Measurements from ENCODE around the gene DUOX1. TPM values are rescaled to one million over a fixed set of nuclear protein-coding genes. Genes with fewer than 3 reads are reported as not detected.
A peak's percentile ranks its signal among the peaks of the same experiment; 100 is the strongest.

DUOX1 gene
- total and polyA plus RNA-seq, 2 of the 13 experiments (the other 11 are each of a cell fraction or from before 2014, with no cell fraction given) = 0.03 TPM; not detected in 1

- Histone ChIP-seq H2AFZ (ENCODE audit: low read length) (no peak overlapping the region), H3K4me2 (ENCODE audit: low read depth, low read length) (no peak overlapping the region), H3K36me3 (replicated peaks in 1 of 2; ENCODE audit: control insufficient read depth in 1 of 2, insufficient read depth in 2 of 2, low read length in 2 of 2) (no peaks in the 10 kb centered on the region), H3K79me2 (ENCODE audit: insufficient read depth, low read length) (no peaks in the 10 kb centered on the region), H3K9me3 (ENCODE audit: low read length) (no peaks in the 10 kb centered on the region), H4K20me1 (ENCODE audit: insufficient read depth, low read length) (no peaks in the 10 kb centered on the region), H3K27me3 (ENCODE audit: control insufficient read depth in 1 of 2, insufficient read depth in 2 of 2, low read length in 2 of 2) (peaks cover 15 to 63% of the 10 kb centered on the region in 2 experiments), H3K9ac (ENCODE audit: insufficient read depth, low read depth, low read length) (no peak overlapping the region), H3K27ac (ENCODE audit: extremely low read length, insufficient read depth, low read length) (no peak overlapping the region), H3K4me1 (ENCODE audit: insufficient read depth, low read length) (peaks cover 19% of the 10 kb centered on the region), H3K4me3 (replicated peaks in 1 of 3; ENCODE audit: insufficient read depth in 1 of 3, low read depth in 2 of 3, low read length in 3 of 3) (no peak overlapping the region)
- intact Hi-C loops (cut with micrococcal nuclease; ENCODE audit: unreplicated experiment) = no loop called here
- in situ Hi-C loops (cut with HindIII; ENCODE audit: extremely low pct_ligation_motif_present, low pct_unique_long_range_greater_than_20kb) = no loop called here
- CTCF ChIA-PET (ENCODE audit: low intra/inter-chr PET ratio, low total read pairs) = no interaction called here
- DNase-seq (ENCODE audit: low spot score) = no peak
- BruUV-seq (replicated peaks) = no TSS peak
- WGBS (ENCODE audit: low lambda C conversion rate) = 42% methylated on average over 10 of the region's 11 CpGs
- TF ChIP-seq ZNF574 (CRISPR knock-in tag; IDR thresholded peaks at IDR 0.05) = no peak
- no peak for TF ChIP-seq HBP1 (CRISPR knock-in tag; IDR thresholded peaks at IDR 0.05; ENCODE audit: low read depth)
- TF ChIP-seq CTCF (CRISPR knock-in tag; IDR thresholded peaks at IDR 0.05) = peak; percentile 27; the same call in 1 of the 2 replicates
- ATAC-seq = no peak
- POLR2A ChIA-PET = no interaction called here
- no peak for FAIRE-seq
Observed at GRCh38 chr15:45110256-45110820, 19.5 kb upstream of the DUOX1 start.
